ENCODE measurements around the gene EFCAB14. TPM values are rescaled to one million over a fixed set of nuclear protein-coding genes. Genes with fewer than 3 reads are reported as not detected.

Gene EFCAB14
- total and polyA plus RNA-seq, 2 of the 8 experiments (the other 6 are each of a cell fraction or from before 2014, with no cell fraction given): 19.4 to 40.4 TPM

DNA sequence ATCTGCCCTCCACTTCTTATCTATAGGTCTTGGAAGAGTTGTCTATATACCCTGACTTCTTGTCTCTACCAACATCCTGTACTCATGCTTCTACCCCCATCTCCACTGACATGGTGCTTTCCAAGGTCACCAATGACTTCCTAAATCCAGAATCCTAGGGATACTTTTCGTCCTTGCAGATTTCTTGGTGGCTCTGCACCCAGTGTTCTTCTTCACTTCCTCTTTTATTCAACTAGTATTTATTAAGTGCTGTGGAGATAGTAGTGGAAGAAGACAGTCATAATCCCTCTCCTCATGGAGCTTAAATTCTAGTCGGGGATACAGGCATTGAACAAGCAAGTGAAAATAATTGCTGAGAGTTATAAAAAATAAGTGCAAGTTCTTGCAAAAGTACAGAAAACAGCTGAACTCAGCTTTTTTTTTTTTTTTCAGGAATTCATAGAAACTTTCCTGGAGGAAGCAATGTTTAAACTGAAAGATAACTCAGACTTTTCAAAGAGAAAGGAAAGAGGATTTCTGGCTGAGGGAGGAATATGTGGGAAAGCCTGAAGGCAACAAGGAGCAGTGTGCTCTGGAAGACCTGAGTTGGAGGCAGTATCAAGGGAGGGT is 41.7 kb upstream of the EFCAB14 start:
- Histone ChIP-seq H2BK120ac (replicated peaks; ENCODE audit: low read depth, low read length) (no peak overlapping the region), H3K79me1 (ENCODE audit: low read depth, low read length) (no peaks in the 10 kb centered on the region), H3K56ac (replicated peaks; ENCODE audit: insufficient read length, low read depth, low read length) (no peak overlapping the region), H2AFZ (ENCODE audit: low read length) (no peak overlapping the region), H3K79me2 (ENCODE audit: control insufficient read depth in 1 of 2, insufficient read depth in 2 of 2, low read length in 2 of 2) (no peaks in the 10 kb centered on the region), H3K23me2 (ENCODE audit: low read depth, low read length) (peaks cover 6% of the 10 kb centered on the region), H2BK20ac (ENCODE audit: low read length) (no peak overlapping the region), H2BK12ac (ENCODE audit: low read depth, low read length) (no peak overlapping the region), H3K27ac (ENCODE audit: low read depth, low read length) (no peak overlapping the region), H3K23ac (ENCODE audit: insufficient read length) (no peak overlapping the region), H3K4me1 (replicated peaks in 1 of 4; ENCODE audit: control insufficient read depth in 3 of 4, insufficient read depth in 4 of 4, low read length in 3 of 4) (peaks cover 4 to 13% (median 8%) of the 10 kb centered on the region in 4 experiments; a peak in 6 of 7 replicates), H3K36me3 (ENCODE audit: control insufficient read depth in 2 of 4, insufficient read depth in 4 of 4, low read length in 3 of 4) (no peaks in the 10 kb centered on the region), H3K14ac (ENCODE audit: insufficient read length) (no peak overlapping the region), H2BK5ac (ENCODE audit: low read depth, low read length) (no peak overlapping the region), H3K9ac (replicated peaks in 1 of 4; ENCODE audit: extremely low read depth in 1 of 4, low read depth in 3 of 4, low read length in 3 of 4) (no peak overlapping the region), H4K8ac (ENCODE audit: extremely low read depth, insufficient read depth, low read length) (no peak overlapping the region), H4K5ac (ENCODE audit: insufficient read length, low read depth, low read length) (no peak overlapping the region), H2AK5ac (ENCODE audit: low read depth, low read length) (no peak overlapping the region), H2BK15ac (ENCODE audit: low read length) (no peak overlapping the region), H3K9me3 (ENCODE audit: insufficient read depth in 2 of 2, low read depth in 1 of 2, low read length in 1 of 2) (no peaks in the 10 kb centered on the region; a peak in 1 of 4 replicates), H3K4me2 (ENCODE audit: insufficient read depth in 1 of 2, low read depth in 2 of 2, low read length in 2 of 2) (no peak overlapping the region), H3K27me3 (replicated peaks in 1 of 4; ENCODE audit: control insufficient read depth in 3 of 4, extremely low read depth in 1 of 4, insufficient read depth in 3 of 4, low read length in 3 of 4) (no peaks in the 10 kb centered on the region), H4K91ac (replicated peaks; ENCODE audit: insufficient read length, low read length) (no peak overlapping the region), H3K4ac (replicated peaks; ENCODE audit: insufficient read length, low read depth, low read length) (no peak overlapping the region), H4K20me1 (replicated peaks in 1 of 2; ENCODE audit: control insufficient read depth in 1 of 2, insufficient read depth in 2 of 2, low read length in 2 of 2) (no peaks in the 10 kb centered on the region), H3K18ac (ENCODE audit: extremely low read depth, low read length) (no peak overlapping the region), H3K4me3 (ENCODE audit: extremely low read depth in 1 of 4, insufficient read depth in 2 of 4, low read depth in 3 of 4, low read length in 4 of 4) (no peak overlapping the region)
- ChIA-PET CTCF (ENCODE audit: partially characterized antibody) (interaction anchor here (2.9 kb wide), 1 partner anchor 13 kb away, joined by 9 read pairs; no protein-coding TSS in a partner anchor), POLR2A (ENCODE audit: partially characterized antibody) (no interaction called here)
- DNase-seq (ENCODE audit: low read depth in 1 of 2, low spot score in 2 of 2): no peak
- FAIRE-seq: no peak
- WGBS, 2 experiments (ENCODE audit: extremely low coverage in 1 of 2, insufficient coverage in 1 of 2, insufficient read length in 1 of 2, insufficient replicate concordance in 2 of 2, low coverage in 1 of 2, low lambda C conversion rate in 2 of 2, missing lambda C conversion rate in 1 of 2): 88% methylated on average over 2 of the region's 2 CpGs; no CpG with 5 or more reads in 1 of the 2 experiments
- TF ChIP-seq, protein P1, sequence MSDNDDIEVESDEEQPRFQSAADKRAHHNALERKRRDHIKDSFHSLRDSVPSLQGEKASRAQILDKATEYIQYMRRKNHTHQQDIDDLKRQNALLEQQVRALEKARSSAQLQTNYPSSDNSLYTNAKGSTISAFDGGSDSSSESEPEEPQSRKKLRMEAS (IDR thresholded peaks at IDR 0.05): no peak
- TF ChIP-seq HDAC2 (IDR thresholded peaks at IDR 0.05; ENCODE audit: borderline replicate concordance in 1 of 2, low read depth in 2 of 2, low read length in 2 of 2) (no peak), YY1 (IDR thresholded peaks at IDR 0.05; ENCODE audit: low read depth, low read length) (no peak), NRF1 (IDR thresholded peaks at IDR 0.05; ENCODE audit: low read depth, low read length) (no peak), ZNF274 (IDR thresholded peaks at IDR 0.05; ENCODE audit: borderline replicate concordance, extremely low read depth, low read length) (no peak), SP1 (IDR thresholded peaks at IDR 0.05; ENCODE audit: low read depth, low read length) (no peak), KDM4A (IDR thresholded peaks at IDR 0.05; ENCODE audit: low read depth, low read length, severe bottlenecking) (no peak), TCF12 (IDR thresholded peaks at IDR 0.05; ENCODE audit: low read depth, low read length) (no peak), EP300 (IDR thresholded peaks at IDR 0.05; ENCODE audit: borderline replicate concordance in 1 of 2, low read depth in 2 of 2, low read length in 2 of 2) (no peak), CBX8 (IDR thresholded peaks at IDR 0.05; ENCODE audit: borderline replicate concordance, low read depth, low read length) (no peak)
- TF ChIP-seq, protein P2, sequence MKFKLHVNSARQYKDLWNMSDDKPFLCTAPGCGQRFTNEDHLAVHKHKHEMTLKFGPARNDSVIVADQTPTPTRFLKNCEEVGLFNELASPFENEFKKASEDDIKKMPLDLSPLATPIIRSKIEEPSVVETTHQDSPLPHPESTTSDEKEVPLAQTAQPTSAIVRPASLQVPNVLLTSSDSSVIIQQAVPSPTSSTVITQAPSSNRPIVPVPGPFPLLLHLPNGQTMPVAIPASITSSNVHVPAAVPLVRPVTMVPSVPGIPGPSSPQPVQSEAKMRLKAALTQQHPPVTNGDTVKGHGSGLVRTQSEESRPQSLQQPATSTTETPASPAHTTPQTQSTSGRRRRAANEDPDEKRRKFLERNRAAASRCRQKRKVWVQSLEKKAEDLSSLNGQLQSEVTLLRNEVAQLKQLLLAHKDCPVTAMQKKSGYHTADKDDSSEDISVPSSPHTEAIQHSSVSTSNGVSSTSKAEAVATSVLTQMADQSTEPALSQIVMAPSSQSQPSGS (IDR thresholded peaks at IDR 0.05; ENCODE audit: low read length): no peak
